ENCODE data around the gene MEGF11. TPM values are rescaled to one million over a fixed set of nuclear protein-coding genes. Genes with fewer than 3 reads are reported as not detected.
A peak's percentile ranks its signal among the peaks of the same experiment; 100 is the strongest.

Gene MEGF11
- total RNA-seq, 1 experiment from 2014 or later, result 1.2 TPM

DNA sequence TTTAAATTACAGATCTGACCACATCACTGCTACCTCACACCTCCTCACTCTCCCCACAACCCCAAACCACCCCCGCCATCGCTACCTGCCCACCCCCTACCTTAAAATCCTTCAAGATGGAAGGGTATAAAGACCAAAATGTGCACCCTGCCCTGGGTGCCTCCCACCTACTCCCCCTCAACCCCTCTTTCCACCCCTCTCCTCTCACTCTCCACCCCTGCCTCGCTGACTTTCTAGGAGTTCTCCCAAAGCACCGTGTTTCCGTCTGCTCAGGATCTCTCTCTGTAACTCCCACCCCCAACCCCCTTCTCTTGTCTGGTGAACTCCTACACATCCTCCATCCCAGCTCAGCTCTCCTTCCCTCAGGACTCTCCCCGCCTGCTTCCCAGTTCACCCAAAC is 69.1 kb downstream of the MEGF11 start:
- peak overlapping the region in 1 of 3 experiments; percentile 61; a peak in 1 of 7 replicates for H3K27ac Mint-ChIP-seq
- H3K56ac ChIP-seq (ENCODE audit: insufficient read length, low read depth, low read length), result no peak overlapping the region
- peak overlapping the region in 1 of 2 experiments; percentile 41; a peak in 2 of 5 replicates for H3K4me3 Mint-ChIP-seq
- no peak overlapping the region for H3K27ac ChIP-seq (ENCODE audit: insufficient read length, low read depth, low read length)
- H2AK5ac ChIP-seq (ENCODE audit: insufficient read length, low read length), result no peak overlapping the region
- no peak overlapping the region for H2BK12ac ChIP-seq (ENCODE audit: insufficient read length, low read depth, low read length)
- no peak overlapping the region for H4K5ac ChIP-seq (ENCODE audit: insufficient read length, low read depth, low read length)
- TF ChIP-seq, protein P1, sequence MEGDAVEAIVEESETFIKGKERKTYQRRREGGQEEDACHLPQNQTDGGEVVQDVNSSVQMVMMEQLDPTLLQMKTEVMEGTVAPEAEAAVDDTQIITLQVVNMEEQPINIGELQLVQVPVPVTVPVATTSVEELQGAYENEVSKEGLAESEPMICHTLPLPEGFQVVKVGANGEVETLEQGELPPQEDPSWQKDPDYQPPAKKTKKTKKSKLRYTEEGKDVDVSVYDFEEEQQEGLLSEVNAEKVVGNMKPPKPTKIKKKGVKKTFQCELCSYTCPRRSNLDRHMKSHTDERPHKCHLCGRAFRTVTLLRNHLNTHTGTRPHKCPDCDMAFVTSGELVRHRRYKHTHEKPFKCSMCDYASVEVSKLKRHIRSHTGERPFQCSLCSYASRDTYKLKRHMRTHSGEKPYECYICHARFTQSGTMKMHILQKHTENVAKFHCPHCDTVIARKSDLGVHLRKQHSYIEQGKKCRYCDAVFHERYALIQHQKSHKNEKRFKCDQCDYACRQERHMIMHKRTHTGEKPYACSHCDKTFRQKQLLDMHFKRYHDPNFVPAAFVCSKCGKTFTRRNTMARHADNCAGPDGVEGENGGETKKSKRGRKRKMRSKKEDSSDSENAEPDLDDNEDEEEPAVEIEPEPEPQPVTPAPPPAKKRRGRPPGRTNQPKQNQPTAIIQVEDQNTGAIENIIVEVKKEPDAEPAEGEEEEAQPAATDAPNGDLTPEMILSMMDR (conservative IDR thresholded peaks at IDR 0.05), result no peak
- H3T11ph ChIP-seq (ENCODE audit: low read length), result no peak overlapping the region
- H3K9me3 Mint-ChIP-seq, result no peaks in the 10 kb centered on the region; a peak in 1 of 5 replicates
- H2BK20ac ChIP-seq (ENCODE audit: low read depth, low read length, poor library complexity, severe bottlenecking), result no peak overlapping the region
- H2BK5ac ChIP-seq (ENCODE audit: insufficient read length, low read length), result no peak overlapping the region
- H3K14ac ChIP-seq (ENCODE audit: insufficient read depth, low read length), result no peak overlapping the region
- no peak overlapping the region for H3K23ac ChIP-seq (ENCODE audit: insufficient read length, low read depth, low read length)
- DNase-seq, result no peak
- no peaks in the 10 kb centered on the region for H3K23me2 ChIP-seq (ENCODE audit: insufficient read length, low read depth, low read length, poor library complexity, severe bottlenecking)
- peaks cover 6% of the 10 kb centered on the region; the same call in 1 of the 2 replicates for H3K4me1 ChIP-seq (ENCODE audit: insufficient read depth, low read length)
- H4K20me1 ChIP-seq (ENCODE audit: control insufficient read depth, insufficient read depth, insufficient read length), result no peaks in the 10 kb centered on the region
- peaks cover 72 to 84% of the 10 kb centered on the region in 2 experiments for H3K4me1 Mint-ChIP-seq
- no peaks in the 10 kb centered on the region for H3K36me3 Mint-ChIP-seq (ENCODE audit: insufficient read depth in 1 of 3, low read depth in 3 of 3)
- H3K9me3 ChIP-seq (ENCODE audit: control insufficient read depth, low read depth, low read length), result no peaks in the 10 kb centered on the region
- no peak overlapping the region for H3K4ac ChIP-seq (ENCODE audit: low read depth, low read length)
- no peaks in the 10 kb centered on the region for H3K79me2 ChIP-seq (ENCODE audit: insufficient read depth, low read length)
- no peak overlapping the region for H3K18ac ChIP-seq (ENCODE audit: insufficient read length, low read depth, low read length)
- H3K4me2 ChIP-seq (ENCODE audit: insufficient read depth, insufficient read length, low read length), result no peak overlapping the region
- no peak overlapping the region for H2AFZ ChIP-seq (ENCODE audit: low read length)
- H3K27me3 ChIP-seq (ENCODE audit: insufficient read depth, low read length), result no peaks in the 10 kb centered on the region
- H2BK15ac ChIP-seq (ENCODE audit: low read depth, low read length), result no peak overlapping the region
- no peak overlapping the region for H4K91ac ChIP-seq (ENCODE audit: insufficient read length, low read depth, low read length)
- no peaks in the 10 kb centered on the region for H3K79me1 ChIP-seq (ENCODE audit: insufficient read depth, low read depth, low read length, poor library complexity, severe bottlenecking)
- no peaks in the 10 kb centered on the region for H3K27me3 Mint-ChIP-seq (ENCODE audit: low read depth)
- no peak overlapping the region for H4K8ac ChIP-seq (replicated peaks; ENCODE audit: insufficient read length, low read depth, low read length)
- no peak overlapping the region for H2BK120ac ChIP-seq (ENCODE audit: low read depth, low read length, poor library complexity, severe bottlenecking)
- no peak overlapping the region for H3K9ac ChIP-seq (ENCODE audit: extremely low read depth, insufficient read length, low read length)
- no CpG with 5 or more reads among the region's 6 CpGs for WGBS (ENCODE audit: extremely low coverage, insufficient read length, low lambda C conversion rate)
